ENCODE measurements around the gene FAM89A.

Gene FAM89A

GRCh38 chr1:231040019-231040799, at the start of gene FAM89A:
FAM89A (minus strand) TSS chr1:231040254; CDS start chr1:231040211, 43 bp downstream.
- no peak for DNase-seq

DNA sequence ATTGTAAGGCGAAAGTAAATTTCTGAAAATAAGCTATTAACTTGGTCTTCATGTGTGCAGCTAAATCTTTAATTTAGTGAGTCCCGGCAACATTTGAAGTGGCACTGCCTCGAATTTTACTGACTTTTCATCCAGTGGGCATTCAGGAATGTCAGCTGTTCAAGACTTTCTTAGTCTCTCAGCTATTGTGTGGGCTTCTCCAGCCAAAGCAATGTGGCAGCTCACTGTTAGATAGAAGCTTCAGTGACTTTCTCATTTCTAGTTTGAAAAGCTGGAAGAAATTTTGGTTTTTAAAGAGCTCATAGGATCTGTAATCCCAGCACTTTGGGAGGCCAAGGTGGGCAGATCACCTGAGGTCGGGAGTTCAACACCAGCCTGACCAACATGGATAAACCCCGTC, 44.3 kb upstream of the FAM89A start:
- DNase-seq: no peak

GRCh38 chr1:231079163-231079562, 39.1 kb upstream of the FAM89A start:
- DNase-seq: no peak

DNA sequence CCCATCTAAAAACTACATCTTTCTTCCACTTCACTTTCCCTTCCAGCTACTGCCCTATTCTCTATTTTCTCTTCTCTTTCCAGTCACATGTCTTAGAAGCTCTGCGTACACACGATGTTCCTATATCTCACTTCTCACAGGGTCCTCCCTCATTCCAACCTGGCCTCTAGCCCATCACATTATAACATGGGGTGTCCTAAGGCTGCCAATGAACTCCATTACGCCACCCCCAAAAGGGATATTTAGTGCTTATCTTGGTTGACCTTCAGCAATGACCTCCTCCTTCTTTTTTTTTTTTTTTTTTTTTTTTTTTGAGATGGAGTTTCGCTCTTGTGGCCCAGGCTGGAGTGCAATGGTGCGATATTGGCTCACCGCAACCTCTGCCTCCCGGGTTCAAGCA, 38.2 kb upstream of the FAM89A start:
- DNase-seq: no peak

GRCh38 chr1:231076802-231077201, 36.7 kb upstream of the FAM89A start:
- DNase-seq: no peak

GRCh38 chr1:231075497-231075896, 35.4 kb upstream of the FAM89A start:
- no peak for DNase-seq

- DNase-seq: no peak
Measured at GRCh38 chr1:231075020-231075419, 35.0 kb upstream of the FAM89A start.

- no peak for DNase-seq
Measured at GRCh38 chr1:231074046-231074445, 34.0 kb upstream of the FAM89A start.

DNA sequence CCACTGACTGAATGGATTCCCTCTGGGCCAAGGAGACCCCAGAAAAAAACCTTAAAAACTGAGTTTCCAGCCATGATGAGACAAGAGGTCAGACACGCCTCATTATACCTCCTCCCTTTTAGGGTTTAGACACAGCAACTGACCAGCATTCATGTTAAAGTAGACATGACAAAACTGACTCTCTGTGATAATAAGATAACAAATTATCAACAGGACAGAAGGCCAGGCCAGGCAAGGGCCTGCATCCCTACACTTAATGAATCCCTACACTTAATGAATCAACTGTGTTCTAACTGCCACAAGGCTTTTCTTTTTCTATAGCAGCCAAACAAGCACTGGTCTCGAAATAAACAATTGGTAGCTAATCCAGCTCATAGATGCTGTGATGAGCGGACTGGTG, 33.3 kb upstream of the FAM89A start:
- DNase-seq: no peak

DNA sequence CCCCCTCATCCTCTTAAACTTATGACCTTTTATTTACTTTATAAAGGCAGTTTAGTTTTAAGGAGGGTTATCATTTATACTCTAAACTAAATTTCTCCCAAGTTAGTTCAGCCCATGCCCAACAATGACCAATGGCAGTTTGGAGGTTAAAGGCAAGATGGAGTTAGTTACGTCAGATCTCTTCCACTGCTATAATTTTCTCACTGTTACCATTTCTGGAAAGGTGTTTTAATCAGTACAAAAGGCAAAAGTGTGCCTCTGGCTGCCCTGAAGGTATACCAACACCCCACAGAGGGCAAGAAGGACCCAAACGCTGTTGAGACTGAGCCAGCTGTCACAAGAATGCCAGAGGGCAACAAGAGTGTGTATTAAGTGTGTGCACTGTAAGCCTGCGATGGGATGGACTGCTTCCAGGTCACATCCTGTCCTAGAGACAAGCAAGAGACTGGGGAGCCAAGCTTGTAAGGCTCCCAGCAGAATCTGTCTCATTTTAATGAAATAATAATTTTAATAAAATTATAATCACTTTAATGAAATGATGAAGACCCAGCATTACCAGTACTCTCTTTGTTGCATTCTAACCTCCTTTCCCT, 32.5 kb upstream of the FAM89A start:
- no peak for DNase-seq

DNA sequence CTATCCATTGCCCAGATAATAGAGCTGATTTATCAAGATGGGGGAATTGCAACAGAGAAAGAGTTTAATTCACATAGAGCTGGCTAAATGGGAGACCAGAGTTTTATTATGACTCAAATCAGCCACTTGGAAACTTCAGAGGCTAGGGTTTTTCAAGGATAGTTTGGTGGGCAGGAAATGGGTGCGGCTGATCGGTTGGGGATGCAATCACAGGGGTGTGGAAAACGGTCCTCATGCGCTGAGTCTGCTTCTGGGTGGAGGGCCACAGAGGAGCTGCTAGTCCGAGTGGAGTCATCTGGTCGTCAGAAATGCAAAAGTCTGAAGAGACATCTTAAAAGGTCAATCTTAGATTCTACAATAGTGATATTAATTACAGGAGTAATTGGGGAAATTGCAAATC, 32.0 kb upstream of the FAM89A start:
- DNase-seq: no peak

- DNase-seq: no peak
Measured at GRCh38 chr1:231070758-231071444, 30.8 kb upstream of the FAM89A start.

GRCh38 chr1:231069333-231069732, 29.3 kb upstream of the FAM89A start:
- DNase-seq: no peak

DNA sequence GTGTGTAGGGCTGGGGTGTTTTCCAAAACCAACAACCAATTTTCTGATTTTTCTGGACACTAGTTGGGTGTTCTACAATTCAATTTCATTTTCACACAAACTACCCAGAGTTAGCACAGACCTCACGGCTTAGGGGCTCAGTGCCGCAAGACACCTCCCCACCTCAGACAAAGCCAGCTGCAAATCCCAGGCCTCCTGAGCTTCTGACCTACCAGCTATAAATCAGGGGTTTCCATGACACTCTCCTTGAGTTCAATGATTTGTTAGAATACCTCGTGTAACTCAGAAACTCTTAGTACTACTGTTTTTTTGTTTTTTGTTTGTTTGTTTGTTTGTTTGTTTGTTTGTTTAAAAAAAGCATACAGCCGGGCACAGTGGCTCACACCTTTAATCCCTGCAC, 28.7 kb upstream of the FAM89A start:
- no peak for DNase-seq

GRCh38 chr1:231065510-231066241, 25.6 kb upstream of the FAM89A start:
- no peak for DNase-seq

DNA sequence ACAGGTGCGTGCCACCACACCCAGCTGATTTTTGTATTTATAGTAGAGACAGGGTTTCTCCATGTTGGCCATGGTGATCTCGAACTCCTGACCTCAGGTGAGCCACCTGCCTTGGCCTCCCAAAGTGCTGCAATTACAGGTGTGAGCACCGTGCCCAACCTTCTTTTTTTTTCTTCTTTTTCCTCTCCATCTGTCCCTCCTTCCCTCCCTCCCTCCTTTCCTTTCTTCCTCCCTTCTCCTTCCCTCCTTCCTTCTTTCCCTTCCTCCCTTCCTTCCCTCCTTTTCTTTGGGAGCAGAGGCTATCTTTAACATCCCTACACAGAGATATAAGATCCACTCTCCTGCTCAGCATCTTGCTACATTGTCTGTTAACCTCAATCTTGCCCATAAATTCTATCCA, 24.4 kb upstream of the FAM89A start:
- DNase-seq: no peak

GRCh38 chr1:231063331-231063730, 23.3 kb upstream of the FAM89A start:
- no peak for DNase-seq

DNA sequence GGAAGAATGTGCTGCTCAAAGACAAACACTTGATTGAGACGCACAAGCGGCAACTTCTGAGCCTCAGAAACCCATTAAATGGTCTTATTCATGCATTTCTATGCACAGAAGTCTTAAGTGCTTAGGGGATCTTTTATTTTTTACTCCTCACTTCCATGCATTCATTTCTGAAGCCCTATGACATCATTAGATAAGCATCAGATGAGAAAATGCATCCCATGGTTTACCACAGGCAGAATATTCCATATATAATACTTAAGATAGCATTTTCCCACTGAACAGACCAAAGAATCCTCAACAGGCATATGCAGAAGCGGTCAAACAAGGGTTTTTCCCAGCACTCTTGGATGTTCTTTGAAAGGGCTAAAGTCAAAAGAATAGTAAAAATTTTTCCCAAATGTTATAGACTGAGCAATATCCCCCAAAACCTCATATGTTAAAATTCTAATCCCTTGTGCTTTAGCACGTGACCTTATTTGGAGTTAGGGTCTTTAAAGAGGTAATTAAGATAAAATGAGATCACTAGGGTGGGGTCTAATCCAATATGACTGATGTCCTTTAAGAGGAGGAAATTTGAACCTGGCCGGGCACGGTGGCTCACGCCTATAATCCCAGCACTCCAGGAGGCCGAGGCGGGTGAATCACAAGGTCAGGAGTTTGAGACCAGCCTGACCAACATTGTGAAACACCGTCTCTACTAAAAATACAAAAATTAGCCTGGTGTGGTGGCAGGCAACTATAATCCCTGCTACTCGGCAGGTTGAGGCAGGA, 22.6 kb upstream of the FAM89A start:
- DNase-seq: no peak

GRCh38 chr1:231059566-231060193, 19.6 kb upstream of the FAM89A start:
- no peak for DNase-seq

GRCh38 chr1:231058416-231059109, 18.5 kb upstream of the FAM89A start:
- DNase-seq: no peak

GRCh38 chr1:231057410-231057809, 17.4 kb upstream of the FAM89A start:
- DNase-seq: no peak

- no peak for DNase-seq
Measured at GRCh38 chr1:231055271-231055670, 15.2 kb upstream of the FAM89A start.

All from NCI-H748 treated with DMSO at 0.1 percent for 48 hours (cell line).